ENCODE results near the gene ARSJ. TPM values are rescaled to one million over a fixed set of nuclear protein-coding genes. Genes with fewer than 3 reads are reported as not detected.

ARSJ gene
- total RNA-seq, 1 experiment from 2014 or later = 7.3 TPM

DNA sequence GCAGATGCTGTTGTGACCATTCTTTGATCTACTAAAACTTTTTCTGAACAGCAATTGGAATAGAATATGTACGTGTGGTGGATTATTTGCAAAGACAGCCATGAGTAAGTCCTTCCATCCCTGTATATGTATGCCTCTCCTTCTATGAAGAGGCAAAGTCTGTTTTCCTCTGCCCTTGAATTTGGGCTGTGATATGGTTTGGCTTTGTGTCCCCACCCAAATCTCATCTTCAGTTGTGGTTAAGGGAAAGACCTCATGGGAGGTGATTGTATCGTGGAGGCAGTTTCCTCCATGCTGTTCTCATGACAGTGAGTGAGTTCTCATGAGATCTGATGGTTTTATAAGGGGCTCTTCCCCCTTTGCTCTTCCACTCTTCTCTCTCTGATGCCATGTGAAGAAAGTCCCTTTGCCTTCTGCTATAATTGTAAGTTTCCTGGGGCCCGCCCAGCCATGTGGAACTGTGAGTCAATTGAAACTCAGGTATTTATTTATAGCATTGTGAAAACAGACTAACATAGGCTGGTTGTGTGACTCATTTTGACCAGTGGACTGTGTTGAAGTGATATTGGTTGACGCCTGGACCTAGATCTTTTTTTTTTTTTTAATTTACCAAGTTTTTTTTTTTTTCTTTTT lies 109.6 kb downstream of the ARSJ start:
- H3K4me1 Mint-ChIP-seq (ENCODE audit: low read depth, unreplicated experiment) = no peaks in the 10 kb centered on the region

DNA sequence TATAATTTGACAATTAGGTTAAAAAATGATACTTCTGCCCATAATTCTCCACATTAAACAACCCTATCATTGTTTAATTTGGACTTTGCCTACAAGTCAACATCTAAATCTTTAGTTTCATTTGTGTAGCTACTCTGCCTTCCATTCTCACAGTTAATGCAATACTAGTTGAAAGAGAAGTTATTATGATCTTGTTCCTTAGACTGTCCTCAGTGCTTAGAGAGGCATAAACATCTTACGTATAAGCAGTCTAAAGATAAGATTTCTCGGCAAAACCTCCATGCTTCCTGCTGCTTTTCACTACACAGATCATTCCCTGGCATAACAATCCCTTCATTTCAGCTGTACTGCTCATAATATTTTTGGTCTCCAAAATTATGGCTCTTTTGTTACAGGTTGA lies 112.8 kb downstream of the ARSJ start:
- Mint-ChIP-seq H3K9me3 (ENCODE audit: unreplicated experiment) (no peaks in the 10 kb centered on the region), H3K4me1 (ENCODE audit: low read depth, unreplicated experiment) (no peaks in the 10 kb centered on the region), H3K27ac (ENCODE audit: unreplicated experiment) (no peak overlapping the region), H3K27me3 (ENCODE audit: insufficient read depth, unreplicated experiment) (no peaks in the 10 kb centered on the region), H3K4me3 (ENCODE audit: unreplicated experiment) (no peak overlapping the region), H3K36me3 (ENCODE audit: insufficient read depth, unreplicated experiment) (no peaks in the 10 kb centered on the region)
- TF ChIP-seq, protein P1, sequence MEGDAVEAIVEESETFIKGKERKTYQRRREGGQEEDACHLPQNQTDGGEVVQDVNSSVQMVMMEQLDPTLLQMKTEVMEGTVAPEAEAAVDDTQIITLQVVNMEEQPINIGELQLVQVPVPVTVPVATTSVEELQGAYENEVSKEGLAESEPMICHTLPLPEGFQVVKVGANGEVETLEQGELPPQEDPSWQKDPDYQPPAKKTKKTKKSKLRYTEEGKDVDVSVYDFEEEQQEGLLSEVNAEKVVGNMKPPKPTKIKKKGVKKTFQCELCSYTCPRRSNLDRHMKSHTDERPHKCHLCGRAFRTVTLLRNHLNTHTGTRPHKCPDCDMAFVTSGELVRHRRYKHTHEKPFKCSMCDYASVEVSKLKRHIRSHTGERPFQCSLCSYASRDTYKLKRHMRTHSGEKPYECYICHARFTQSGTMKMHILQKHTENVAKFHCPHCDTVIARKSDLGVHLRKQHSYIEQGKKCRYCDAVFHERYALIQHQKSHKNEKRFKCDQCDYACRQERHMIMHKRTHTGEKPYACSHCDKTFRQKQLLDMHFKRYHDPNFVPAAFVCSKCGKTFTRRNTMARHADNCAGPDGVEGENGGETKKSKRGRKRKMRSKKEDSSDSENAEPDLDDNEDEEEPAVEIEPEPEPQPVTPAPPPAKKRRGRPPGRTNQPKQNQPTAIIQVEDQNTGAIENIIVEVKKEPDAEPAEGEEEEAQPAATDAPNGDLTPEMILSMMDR (IDR thresholded peaks at IDR 0.05; ENCODE audit: insufficient read depth in 1 of 2, low read depth in 1 of 2, low read length in 1 of 2, severe bottlenecking in 1 of 2, unreplicated experiment in 1 of 2) = no peak
- intact Hi-C loops (cut with micrococcal nuclease; ENCODE audit: unreplicated experiment) = no loop called here
- Histone ChIP-seq H3K36me3 (ENCODE audit: control insufficient read depth, insufficient read depth, low read length) (no peaks in the 10 kb centered on the region), H3K9me3 (no peaks in the 10 kb centered on the region), H3K27me3 (replicated peaks; ENCODE audit: control insufficient read depth, insufficient read depth, low read length) (no peaks in the 10 kb centered on the region), H3K4me3 (ENCODE audit: low read depth, low read length) (no peak overlapping the region), H3K4me1 (no peaks in the 10 kb centered on the region)
- no peak for DNase-seq
- ChIA-PET POLR2A (no interaction called here), CTCF (no interaction called here)
- no TSS peak for BruUV-seq (replicated peaks)

More for the DNA sequence above, 109.6 kb downstream of the ARSJ start:
- Histone ChIP-seq H3K4me1 (no peaks in the 10 kb centered on the region), H3K27me3 (replicated peaks; ENCODE audit: control insufficient read depth, insufficient read depth, low read length) (no peaks in the 10 kb centered on the region), H3K4me3 (ENCODE audit: low read depth, low read length) (no peak overlapping the region), H3K36me3 (ENCODE audit: control insufficient read depth, insufficient read depth, low read length) (no peaks in the 10 kb centered on the region), H3K9me3 (no peaks in the 10 kb centered on the region)
- no peaks in the 10 kb centered on the region for H3K36me3 Mint-ChIP-seq (ENCODE audit: insufficient read depth, unreplicated experiment)
- intact Hi-C loops (cut with micrococcal nuclease; ENCODE audit: unreplicated experiment) = loop anchor here (1.0 to 5.0 kb wide), 2 partner anchors 108 to 323 kb away; partner anchors contain the start of gene CAMK2D
- no peak overlapping the region for H3K27ac Mint-ChIP-seq (ENCODE audit: unreplicated experiment)
- no peak overlapping the region for H3K4me3 Mint-ChIP-seq (ENCODE audit: unreplicated experiment)
- CTCF ChIA-PET = no interaction called here
- H3K27me3 Mint-ChIP-seq (ENCODE audit: insufficient read depth, unreplicated experiment) = no peaks in the 10 kb centered on the region
- no peak for DNase-seq
- no peaks in the 10 kb centered on the region for H3K9me3 Mint-ChIP-seq (ENCODE audit: unreplicated experiment)
- BruUV-seq (replicated peaks) = no TSS peak
- TF ChIP-seq, protein P1 (IDR thresholded peaks at IDR 0.05; ENCODE audit: insufficient read depth in 1 of 2, low read depth in 1 of 2, low read length in 1 of 2, severe bottlenecking in 1 of 2, unreplicated experiment in 1 of 2) = no peak
- POLR2A ChIA-PET = no interaction called here

DNA sequence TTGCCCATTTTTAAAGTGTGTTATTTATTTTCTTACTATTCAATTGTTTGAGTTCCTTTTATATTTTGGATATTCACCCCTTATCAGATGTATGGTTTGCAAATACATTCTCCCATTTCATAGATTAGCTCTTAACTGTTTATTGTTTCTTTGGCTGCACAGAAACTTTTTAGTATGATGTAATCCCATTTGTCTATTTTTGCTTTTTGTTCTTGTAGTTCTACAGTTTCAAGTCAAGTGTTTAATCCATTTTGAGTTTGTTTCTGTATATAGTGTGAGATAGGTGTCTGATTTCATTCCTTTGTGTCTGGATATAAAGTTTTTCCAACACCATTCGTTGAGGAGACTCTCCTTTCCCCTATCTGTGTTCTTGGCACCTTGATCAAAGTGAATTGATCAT lies 120.5 kb downstream of the ARSJ start:
- Mint-ChIP-seq H3K4me1 (ENCODE audit: low read depth, unreplicated experiment) (no peaks in the 10 kb centered on the region), H3K36me3 (ENCODE audit: insufficient read depth, unreplicated experiment) (no peaks in the 10 kb centered on the region), H3K27me3 (ENCODE audit: insufficient read depth, unreplicated experiment) (no peaks in the 10 kb centered on the region), H3K4me3 (ENCODE audit: unreplicated experiment) (no peak overlapping the region), H3K9me3 (ENCODE audit: unreplicated experiment) (no peaks in the 10 kb centered on the region), H3K27ac (ENCODE audit: unreplicated experiment) (no peak overlapping the region)
- ChIA-PET POLR2A (no interaction called here), CTCF (no interaction called here)
- no TSS peak for BruUV-seq (replicated peaks)
- no peak overlapping the region for H3K4me3 ChIP-seq (ENCODE audit: low read depth, low read length)
- H3K4me1 ChIP-seq = no peaks in the 10 kb centered on the region
- no peaks in the 10 kb centered on the region for H3K36me3 ChIP-seq (ENCODE audit: control insufficient read depth, insufficient read depth, low read length)
- DNase-seq = no peak
- TF ChIP-seq, protein P1 (IDR thresholded peaks at IDR 0.05; ENCODE audit: insufficient read depth in 1 of 2, low read depth in 1 of 2, low read length in 1 of 2, severe bottlenecking in 1 of 2, unreplicated experiment in 1 of 2) = no peak
- no peaks in the 10 kb centered on the region for H3K9me3 ChIP-seq
- no peaks in the 10 kb centered on the region for H3K27me3 ChIP-seq (replicated peaks; ENCODE audit: control insufficient read depth, insufficient read depth, low read length)
- intact Hi-C loops (cut with micrococcal nuclease; ENCODE audit: unreplicated experiment) = no loop called here
